Mucosa of descending colon (tissue), 3 donors: Measurements from ENCODE around the gene MAPK11. TPM values are rescaled to one million over a fixed set of nuclear protein-coding genes. Genes with fewer than 3 reads are reported as not detected.

Experiments
- ATAC-seq: fragments of 200-7000 bp; cut with Tn5 transposase; one replicate; pipeline ENCODE4 v1.9.1; 2020; ENCODE audit warnings: mild to moderate bottlenecking, moderate library complexity
- DNase-seq, 3 donors: peaks; one replicate each; pipeline ENCODE4 v3.0.0-alpha.2; 2020
- H3K36me3 ChIP-seq: fragments of 200-600 bp; one replicate; pipeline ENCODE4 v1.8.0; 2021; ENCODE audit warnings: low read depth, mild to moderate bottlenecking
- H3K4me1 ChIP-seq: fragments of 200-600 bp; one replicate; pipeline ENCODE4 v1.8.0; 2021; ENCODE audit warnings: low read depth, mild to moderate bottlenecking
- H3K4me3 ChIP-seq: fragments of 200-600 bp; one replicate; pipeline ENCODE4 v1.8.0; 2021; ENCODE audit warnings: mild to moderate bottlenecking
- H3K9me3 ChIP-seq: fragments of 200-600 bp; one replicate; pipeline ENCODE4 v1.8.0; 2021; ENCODE audit warnings: mild to moderate bottlenecking
- intact Hi-C, 2 donors: fragments of 100-400 bp; cut with DNase I in 1 of 2; cut with micrococcal nuclease in 1 of 2; formaldehyde crosslinking; loops; one replicate each; pipeline versions ENCODE4 v1.11.0 to v1.11.1; 2022; cut with DNase I, micrococcal nuclease
- total RNA-seq, 3 donors: library from RNA; stranded (reverse); fragmentation: NEBNext Ultra II Directional in 2 of 3; extraction: Animal tissue kit (Norgen Biotek cat#: 25700) in 2 of 3; gene quantifications; one replicate each; pipeline versions ENCODE4 v1.2.1 to v1.2.4, GENCODE V29; 2021 to 2023
- TF ChIP-seq, protein P1 (sequence below): fragments of 200-600 bp; IDR thresholded peaks from one replicate; pipeline ENCODE4 v1.8.0; 2022; ENCODE audit warnings: antibody characterized with exemption, mild to moderate bottlenecking
- donor health status: DM: no; HTN: no; CAD: no; lungs with moderate emphysema.
- donor health status: DM: no; HTN: no; CAD: no.
- donor health status: DM: no; HTN: yes; CAD: no.

The MAPK11 gene
- total RNA-seq, 3 donors from 2014 or later = 1.8 to 4.3 (median 3.2) TPM

DNA sequence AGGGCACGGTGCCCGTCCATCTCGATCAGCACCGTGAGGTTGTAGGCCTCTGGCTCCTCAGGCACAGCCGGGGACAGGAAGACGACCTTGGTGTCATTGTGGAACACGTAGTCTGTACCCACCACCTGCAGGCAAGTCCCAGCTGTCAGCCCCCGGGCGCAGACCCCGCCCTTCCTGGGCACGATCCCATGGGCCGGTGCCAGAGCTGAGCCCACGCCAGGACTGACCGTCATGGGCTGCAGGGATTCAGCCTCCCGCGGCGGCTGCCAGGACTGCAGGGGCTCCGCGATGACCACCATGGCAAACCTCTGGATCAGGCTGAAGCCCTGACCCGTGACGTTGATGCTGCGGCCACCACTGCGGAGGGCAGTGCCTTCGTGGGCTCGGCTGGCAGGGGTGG, 11.8 kb upstream of the MAPK11 start:
- DNase-seq (no peak), ATAC-seq (no peak)
- Histone ChIP-seq H3K4me1 (no peaks in the 10 kb centered on the region), H3K4me3 (no peak overlapping the region), H3K36me3 (peaks cover 14% of the 10 kb centered on the region), H3K9me3 (no peaks in the 10 kb centered on the region)
- intact Hi-C loops = no loop called here
- TF ChIP-seq, protein P1, sequence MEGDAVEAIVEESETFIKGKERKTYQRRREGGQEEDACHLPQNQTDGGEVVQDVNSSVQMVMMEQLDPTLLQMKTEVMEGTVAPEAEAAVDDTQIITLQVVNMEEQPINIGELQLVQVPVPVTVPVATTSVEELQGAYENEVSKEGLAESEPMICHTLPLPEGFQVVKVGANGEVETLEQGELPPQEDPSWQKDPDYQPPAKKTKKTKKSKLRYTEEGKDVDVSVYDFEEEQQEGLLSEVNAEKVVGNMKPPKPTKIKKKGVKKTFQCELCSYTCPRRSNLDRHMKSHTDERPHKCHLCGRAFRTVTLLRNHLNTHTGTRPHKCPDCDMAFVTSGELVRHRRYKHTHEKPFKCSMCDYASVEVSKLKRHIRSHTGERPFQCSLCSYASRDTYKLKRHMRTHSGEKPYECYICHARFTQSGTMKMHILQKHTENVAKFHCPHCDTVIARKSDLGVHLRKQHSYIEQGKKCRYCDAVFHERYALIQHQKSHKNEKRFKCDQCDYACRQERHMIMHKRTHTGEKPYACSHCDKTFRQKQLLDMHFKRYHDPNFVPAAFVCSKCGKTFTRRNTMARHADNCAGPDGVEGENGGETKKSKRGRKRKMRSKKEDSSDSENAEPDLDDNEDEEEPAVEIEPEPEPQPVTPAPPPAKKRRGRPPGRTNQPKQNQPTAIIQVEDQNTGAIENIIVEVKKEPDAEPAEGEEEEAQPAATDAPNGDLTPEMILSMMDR = no peak

DNA sequence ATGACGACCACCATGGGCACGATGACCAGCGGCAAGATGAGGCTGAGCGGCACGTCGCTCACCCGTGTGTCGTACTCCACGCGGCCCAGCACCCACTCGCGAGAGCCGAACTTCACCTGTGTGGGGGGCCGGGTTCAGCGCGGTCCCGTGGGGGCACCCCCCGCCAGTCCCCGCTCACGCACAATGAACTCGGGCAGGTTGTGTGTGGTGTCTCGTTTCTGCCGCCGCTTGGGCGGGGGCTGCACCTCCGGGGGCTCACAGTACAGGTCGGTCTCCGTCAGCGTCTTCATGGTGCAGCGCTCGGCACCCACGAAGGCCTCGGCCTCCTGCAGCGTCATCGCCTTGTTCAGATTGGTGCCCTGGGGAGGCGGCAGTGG, 11.2 kb upstream of the MAPK11 start:
- ATAC-seq (no peak), DNase-seq (no peak)
- H3K4me1 ChIP-seq = no peaks in the 10 kb centered on the region
- H3K4me3 ChIP-seq = no peak overlapping the region
- no peaks in the 10 kb centered on the region for H3K9me3 ChIP-seq
- intact Hi-C loops = no loop called here
- peaks cover 11% of the 10 kb centered on the region for H3K36me3 ChIP-seq
- TF ChIP-seq, protein P1 = no peak

DNA sequence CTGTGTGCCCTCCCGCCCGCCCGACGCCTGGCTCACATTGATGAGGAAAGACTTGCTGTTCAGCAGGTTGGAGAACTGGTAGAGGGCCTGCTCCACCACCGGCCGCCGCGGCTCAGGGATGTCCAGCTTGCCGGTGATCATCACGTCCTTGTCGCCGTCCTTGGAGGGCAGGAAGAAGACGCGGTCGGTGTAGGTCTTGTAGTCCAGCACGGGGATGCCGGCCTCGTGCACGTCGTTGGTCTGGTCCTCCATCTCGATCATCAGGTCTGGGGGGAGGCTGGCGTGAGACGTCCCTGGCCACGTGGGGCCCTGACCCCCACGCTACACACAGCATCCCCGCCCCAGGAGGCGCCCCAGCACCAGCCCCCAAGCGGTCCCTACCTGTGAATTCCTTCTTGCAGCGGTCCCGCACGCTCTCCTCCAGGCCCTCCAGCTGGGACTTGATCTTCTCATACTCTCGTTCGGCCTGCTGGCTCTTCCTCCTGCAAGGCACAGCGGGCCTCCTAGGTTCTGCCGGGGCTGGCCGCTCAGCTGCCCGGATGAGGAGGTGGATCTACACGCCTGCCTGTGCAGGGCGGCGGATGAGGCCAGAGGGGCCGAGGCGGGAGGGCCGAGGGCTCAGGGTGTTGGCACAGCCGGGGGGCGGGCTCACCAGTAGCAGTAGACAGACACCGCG, 10.7 kb upstream of the MAPK11 start:
- DNase-seq (no peak), ATAC-seq (no peak)
- intact Hi-C loops = no loop called here
- Histone ChIP-seq H3K4me3 (no peak overlapping the region), H3K4me1 (no peaks in the 10 kb centered on the region), H3K36me3 (peaks cover 11% of the 10 kb centered on the region), H3K9me3 (no peaks in the 10 kb centered on the region)
- TF ChIP-seq, protein P1 = no peak

DNA sequence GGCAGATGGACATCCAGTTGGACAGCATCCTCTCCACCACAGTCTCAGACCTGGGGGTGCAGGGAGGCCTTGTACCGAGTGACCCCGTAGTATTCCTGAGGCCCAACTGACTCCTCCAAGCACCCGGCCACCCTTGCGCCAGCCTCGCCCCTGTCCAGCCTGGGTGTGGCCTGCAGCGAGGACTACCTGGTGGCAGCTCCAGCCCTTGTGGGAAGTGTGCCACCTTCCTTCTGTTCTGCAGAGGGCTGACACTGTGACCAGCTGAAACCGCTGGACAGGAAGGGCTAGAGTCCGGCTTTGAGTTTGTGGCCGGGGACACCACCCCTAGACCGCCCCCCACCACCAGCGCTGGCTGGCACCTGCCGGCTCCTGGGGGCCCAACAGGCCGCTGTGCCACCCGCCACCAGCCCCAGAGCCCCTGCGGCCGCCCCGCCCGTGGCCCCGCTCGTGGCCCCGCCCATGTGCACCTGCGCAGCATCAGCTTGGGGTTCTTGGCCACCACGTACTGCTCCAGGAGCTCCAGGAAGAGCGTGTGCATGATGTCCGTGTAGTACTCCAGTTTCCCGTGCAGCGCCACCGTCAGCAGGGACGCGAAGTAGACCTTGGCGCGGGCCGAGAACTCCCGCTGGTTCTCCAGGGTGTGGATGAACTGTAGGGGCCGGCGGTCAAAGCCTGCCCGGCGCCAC, 10.0 kb upstream of the MAPK11 start:
- ATAC-seq (no peak), DNase-seq (no peak)
- TF ChIP-seq, protein P1 = no peak
- Histone ChIP-seq H3K4me3 (no peak overlapping the region), H3K9me3 (no peaks in the 10 kb centered on the region), H3K4me1 (no peaks in the 10 kb centered on the region), H3K36me3 (peaks cover 11% of the 10 kb centered on the region)
- intact Hi-C loops = no loop called here

DNA sequence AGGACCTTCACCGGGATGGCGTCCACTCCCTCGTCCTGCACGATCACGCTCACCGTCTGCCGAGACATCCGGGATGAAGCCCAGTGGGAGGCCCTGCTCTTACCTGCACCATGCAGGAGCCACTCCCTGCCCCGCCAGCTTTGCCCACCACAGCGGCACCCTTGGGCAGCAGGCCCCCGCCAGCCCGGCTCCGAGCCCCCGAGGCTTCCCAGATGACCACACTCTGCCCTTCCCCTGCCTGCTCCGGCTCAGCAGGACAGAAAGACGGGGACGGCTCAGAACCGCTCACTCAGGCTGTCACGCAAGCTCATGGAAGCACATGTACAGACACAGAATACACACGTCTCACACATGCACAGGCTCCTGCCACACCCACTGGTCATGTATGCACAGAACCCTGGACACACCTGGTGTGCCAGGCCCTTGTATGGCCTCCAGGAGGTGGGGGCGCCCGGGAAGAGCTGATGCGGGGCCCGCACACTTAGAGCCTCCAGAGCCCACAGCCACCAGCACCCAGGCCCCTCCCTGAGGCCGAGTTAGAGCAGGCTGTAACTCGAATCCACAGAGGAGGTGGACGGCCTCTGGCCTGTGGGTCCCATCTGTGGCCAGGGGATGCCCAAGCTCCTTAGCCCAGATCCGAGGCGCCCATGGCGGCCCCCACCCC, 8.9 kb upstream of the MAPK11 start:
- intact Hi-C loops = loop anchor here (5.0 kb wide), 2 partner anchors 43 to 48 kb away; partner anchors contain the start of gene DENND6B (in 1 of the 2)
- TF ChIP-seq, protein P1 = no peak
- ATAC-seq (no peak), DNase-seq (no peak)
- no peaks in the 10 kb centered on the region for H3K4me1 ChIP-seq
- H3K4me3 ChIP-seq = no peak overlapping the region
- H3K9me3 ChIP-seq = no peaks in the 10 kb centered on the region
- H3K36me3 ChIP-seq = peaks cover 11% of the 10 kb centered on the region
